Activated CD8-positive, alpha-beta T cell treated with anti-CD3 and anti-CD28 coated beads for 36 hours (primary cell): Measurements from ENCODE around the gene LNX1. TPM values are rescaled to one million over a fixed set of nuclear protein-coding genes. Genes with fewer than 3 reads are reported as not detected.

Source experiments
- ATAC-seq: fragments of 200-7000 bp; cut with Tn5 transposase; one replicate; pipeline ENCODE4 v1.10.0; 2021; ENCODE audit warnings: mild to moderate bottlenecking, moderate library complexity
- CTCF ChIA-PET: fragments of 350-600 bp; sonication (Branson Sonifier 250); formaldehyde crosslinking; loops from one replicate; lab custom pipeline; 2021; ENCODE audit warnings: antibody characterized with exemption; lab: Charles Lee
- POLR2A ChIA-PET: fragments of 350-600 bp; sonication (Branson Sonifier 250); formaldehyde crosslinking; loops from one replicate; lab custom pipeline; 2021; ENCODE audit warnings: antibody characterized with exemption; lab: Charles Lee
- DNase-seq: peaks from one replicate; pipeline ENCODE4 v3.0.0-alpha.2; 2020
- H3K27ac Mint-ChIP-seq: one replicate; pipeline ENCODE4 v1.8.0; 2021; ENCODE audit warnings: mild to moderate bottlenecking, mixed read lengths
- H3K27me3 Mint-ChIP-seq: one replicate; pipeline ENCODE4 v1.8.0; 2021; ENCODE audit warnings: mixed read lengths
- H3K36me3 Mint-ChIP-seq: one replicate; pipeline ENCODE4 v1.8.0; 2021; ENCODE audit warnings: low read depth, mixed read lengths
- H3K4me1 Mint-ChIP-seq: one replicate; pipeline ENCODE4 v1.8.0; 2021; ENCODE audit warnings: low read depth, mixed read lengths
- H3K4me3 Mint-ChIP-seq: one replicate; pipeline ENCODE4 v1.8.0; 2021; ENCODE audit warnings: mild to moderate bottlenecking, moderate library complexity, mixed read lengths
- H3K9me3 Mint-ChIP-seq: one replicate; pipeline ENCODE4 v1.8.0; 2021; ENCODE audit warnings: mixed read lengths
- intact Hi-C: fragments of 100-400 bp; cut with micrococcal nuclease; formaldehyde crosslinking; loops from one replicate; pipeline ENCODE4 v1.10.0; 2022
- total RNA-seq, 2 experiments: library from RNA; stranded (reverse); gene quantifications; one replicate each; pipeline ENCODE4 v1.2.3, GENCODE V29; 2021
- TF ChIP-seq, protein P1 (sequence below): fragments of 200-600 bp; IDR thresholded peaks from one replicate; pipeline ENCODE4 v1.8.0; 2022; ENCODE audit warnings: antibody characterized with exemption, mild to moderate bottlenecking

LNX1 gene
- total RNA-seq, 2 experiments from 2014 or later: not detected

DNA sequence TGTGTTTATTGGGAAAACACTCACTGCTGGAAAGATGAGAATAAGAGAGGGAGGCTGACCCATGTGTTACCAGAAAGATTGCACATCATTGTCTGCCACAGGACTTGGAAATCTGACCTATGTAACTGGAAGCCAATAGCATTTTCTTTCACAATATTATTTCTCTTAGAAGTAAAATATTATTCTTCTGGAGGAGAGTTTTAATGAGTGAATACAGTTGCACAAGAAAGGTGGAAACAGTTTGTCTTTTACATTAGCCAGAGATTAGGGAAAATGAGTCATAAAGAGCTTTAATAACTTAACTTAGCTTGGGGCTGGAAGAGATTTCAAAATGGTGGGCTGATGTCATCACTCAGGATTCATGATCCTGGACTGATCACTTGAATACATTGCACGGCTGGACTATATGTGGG lies 31.5 kb upstream of the LNX1 start:
- Mint-ChIP-seq H3K36me3 (no peaks in the 10 kb centered on the region), H3K27ac (no peak overlapping the region), H3K4me3 (no peak overlapping the region), H3K27me3 (peaks cover 10% of the 10 kb centered on the region), H3K9me3 (no peaks in the 10 kb centered on the region), H3K4me1 (no peaks in the 10 kb centered on the region)
- ATAC-seq: no peak
- TF ChIP-seq, protein P1, sequence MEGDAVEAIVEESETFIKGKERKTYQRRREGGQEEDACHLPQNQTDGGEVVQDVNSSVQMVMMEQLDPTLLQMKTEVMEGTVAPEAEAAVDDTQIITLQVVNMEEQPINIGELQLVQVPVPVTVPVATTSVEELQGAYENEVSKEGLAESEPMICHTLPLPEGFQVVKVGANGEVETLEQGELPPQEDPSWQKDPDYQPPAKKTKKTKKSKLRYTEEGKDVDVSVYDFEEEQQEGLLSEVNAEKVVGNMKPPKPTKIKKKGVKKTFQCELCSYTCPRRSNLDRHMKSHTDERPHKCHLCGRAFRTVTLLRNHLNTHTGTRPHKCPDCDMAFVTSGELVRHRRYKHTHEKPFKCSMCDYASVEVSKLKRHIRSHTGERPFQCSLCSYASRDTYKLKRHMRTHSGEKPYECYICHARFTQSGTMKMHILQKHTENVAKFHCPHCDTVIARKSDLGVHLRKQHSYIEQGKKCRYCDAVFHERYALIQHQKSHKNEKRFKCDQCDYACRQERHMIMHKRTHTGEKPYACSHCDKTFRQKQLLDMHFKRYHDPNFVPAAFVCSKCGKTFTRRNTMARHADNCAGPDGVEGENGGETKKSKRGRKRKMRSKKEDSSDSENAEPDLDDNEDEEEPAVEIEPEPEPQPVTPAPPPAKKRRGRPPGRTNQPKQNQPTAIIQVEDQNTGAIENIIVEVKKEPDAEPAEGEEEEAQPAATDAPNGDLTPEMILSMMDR: no peak
- POLR2A ChIA-PET: no interaction called here
- DNase-seq: no peak
- intact Hi-C loops: no loop called here
- CTCF ChIA-PET: no interaction called here

DNA sequence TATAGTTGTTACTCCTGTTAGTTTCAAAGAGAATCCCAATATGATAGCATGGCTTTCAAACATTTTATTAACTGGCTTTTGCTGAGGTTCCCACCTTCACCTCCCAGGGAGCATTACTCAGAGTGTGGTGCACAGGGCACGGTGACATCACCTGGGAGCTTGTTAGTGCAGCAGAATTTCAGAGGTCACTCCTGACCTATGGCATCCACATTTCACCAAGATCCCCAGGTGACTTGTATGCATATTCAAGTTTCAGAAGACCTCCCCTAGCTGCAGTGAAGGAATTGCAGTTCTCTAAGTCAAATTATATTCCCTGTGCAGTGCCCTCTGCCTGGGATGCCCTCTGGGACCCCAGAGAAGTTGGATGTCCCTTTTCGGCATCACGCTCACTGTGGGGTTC lies 29.7 kb upstream of the LNX1 start:
- H3K9me3 Mint-ChIP-seq: no peaks in the 10 kb centered on the region
- TF ChIP-seq, protein P1: no peak
- ATAC-seq (no peak), DNase-seq (no peak)
- POLR2A ChIA-PET: no interaction called here
- no peaks in the 10 kb centered on the region for H3K36me3 Mint-ChIP-seq
- peaks cover 10% of the 10 kb centered on the region for H3K27me3 Mint-ChIP-seq
- CTCF ChIA-PET: no interaction called here
- peaks cover 6% of the 10 kb centered on the region for H3K4me1 Mint-ChIP-seq
- intact Hi-C loops: no loop called here
- no peak overlapping the region for H3K27ac Mint-ChIP-seq
- no peak overlapping the region for H3K4me3 Mint-ChIP-seq

DNA sequence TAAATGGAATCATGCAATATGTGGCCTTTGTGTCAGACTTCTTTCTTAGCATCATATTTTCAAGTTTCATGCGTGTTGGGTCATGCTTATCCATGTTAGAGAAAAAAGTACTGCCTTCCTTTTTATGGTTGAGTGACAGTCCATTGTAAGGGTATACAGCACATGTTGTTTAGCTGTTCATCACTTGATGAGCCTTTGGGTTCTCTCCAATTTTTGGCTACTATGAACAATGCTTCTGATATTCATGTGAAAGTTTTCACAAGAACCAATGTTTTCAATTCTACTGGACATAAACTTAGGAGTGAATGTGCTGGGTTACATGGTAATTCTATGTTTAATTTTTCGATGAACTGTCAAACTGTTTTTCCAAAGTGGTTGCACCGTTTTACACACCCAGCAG lies 28.1 kb upstream of the LNX1 start:
- no peak overlapping the region for H3K27ac Mint-ChIP-seq
- H3K4me1 Mint-ChIP-seq: peaks cover 6% of the 10 kb centered on the region
- H3K36me3 Mint-ChIP-seq: no peaks in the 10 kb centered on the region
- intact Hi-C loops: no loop called here
- DNase-seq (no peak), ATAC-seq (no peak)
- TF ChIP-seq, protein P1: no peak
- CTCF ChIA-PET: interaction anchor here (0.5 kb wide), 1 partner anchor 383 kb away, joined by 3 read pairs; no protein-coding TSS in a partner anchor
- POLR2A ChIA-PET: no interaction called here
- H3K27me3 Mint-ChIP-seq: peaks cover 12% of the 10 kb centered on the region
- no peak overlapping the region for H3K4me3 Mint-ChIP-seq
- no peaks in the 10 kb centered on the region for H3K9me3 Mint-ChIP-seq

DNA sequence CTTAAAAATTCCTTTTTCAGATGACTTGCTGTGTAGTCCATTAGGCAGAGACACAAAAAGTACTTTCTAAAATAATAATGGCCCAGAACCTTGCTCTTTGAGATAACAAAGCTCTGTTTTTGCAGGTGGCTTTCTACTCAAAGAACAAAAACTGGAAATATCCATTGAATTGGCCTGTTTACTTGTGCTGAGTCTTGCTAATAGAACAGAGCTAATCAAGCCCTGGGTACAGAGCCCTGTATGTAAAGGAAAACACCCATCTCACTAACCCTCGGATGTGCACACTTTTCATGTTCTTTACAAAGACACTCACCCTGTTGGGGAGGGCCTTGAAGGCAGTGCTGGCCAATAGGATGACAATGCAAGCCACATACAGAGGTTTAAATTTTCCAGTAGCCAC lies 27.0 kb upstream of the LNX1 start:
- H3K27me3 Mint-ChIP-seq: peaks cover 14% of the 10 kb centered on the region
- H3K9me3 Mint-ChIP-seq: peaks cover 7% of the 10 kb centered on the region
- intact Hi-C loops: no loop called here
- peaks cover 6% of the 10 kb centered on the region for H3K4me1 Mint-ChIP-seq
- CTCF ChIA-PET: no interaction called here
- DNase-seq (no peak), ATAC-seq (no peak)
- H3K27ac Mint-ChIP-seq: no peak overlapping the region
- POLR2A ChIA-PET: interaction anchor here (0.7 kb wide), 1 partner anchor 462 kb away, joined by 3 read pairs; no protein-coding TSS in a partner anchor
- no peak overlapping the region for H3K4me3 Mint-ChIP-seq
- TF ChIP-seq, protein P1: no peak
- no peaks in the 10 kb centered on the region for H3K36me3 Mint-ChIP-seq

DNA sequence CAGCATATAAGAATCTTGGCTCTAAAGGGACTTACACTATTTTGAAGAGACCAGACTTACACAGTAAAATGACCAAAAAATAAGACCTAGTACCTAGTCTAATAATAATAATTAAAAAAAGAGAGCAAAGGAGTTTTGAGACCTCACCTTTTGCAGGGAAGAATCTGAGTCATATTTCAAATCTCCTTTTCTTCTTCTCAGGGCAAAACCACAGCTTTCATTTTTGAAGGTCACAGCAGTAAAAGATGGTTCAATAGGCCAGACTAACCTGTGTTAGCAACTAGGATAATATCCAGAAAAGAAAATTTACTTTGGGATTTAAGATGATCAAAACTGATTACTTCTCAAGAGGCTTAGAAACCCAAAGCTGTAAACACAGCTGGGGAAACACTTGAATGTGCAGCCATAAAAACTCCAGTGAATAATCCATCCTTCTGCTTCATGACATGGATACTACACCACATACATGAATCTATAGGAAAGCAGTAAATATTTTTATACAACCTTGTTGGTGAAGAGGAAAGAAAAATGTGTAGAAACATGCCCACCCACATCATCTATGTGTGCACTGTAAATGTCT lies 25.9 kb upstream of the LNX1 start:
- H3K27ac Mint-ChIP-seq: no peak overlapping the region
- TF ChIP-seq, protein P1: no peak
- H3K4me1 Mint-ChIP-seq: peaks cover 6% of the 10 kb centered on the region
- no peak for DNase-seq
- no peak for ATAC-seq
- no peak overlapping the region for H3K4me3 Mint-ChIP-seq
- CTCF ChIA-PET: no interaction called here
- no peaks in the 10 kb centered on the region for H3K36me3 Mint-ChIP-seq
- peaks cover 12% of the 10 kb centered on the region for H3K27me3 Mint-ChIP-seq
- POLR2A ChIA-PET: no interaction called here
- intact Hi-C loops: no loop called here
- peaks cover 7% of the 10 kb centered on the region for H3K9me3 Mint-ChIP-seq
